ENCODE measurements around the gene CTPS1.

DNA sequence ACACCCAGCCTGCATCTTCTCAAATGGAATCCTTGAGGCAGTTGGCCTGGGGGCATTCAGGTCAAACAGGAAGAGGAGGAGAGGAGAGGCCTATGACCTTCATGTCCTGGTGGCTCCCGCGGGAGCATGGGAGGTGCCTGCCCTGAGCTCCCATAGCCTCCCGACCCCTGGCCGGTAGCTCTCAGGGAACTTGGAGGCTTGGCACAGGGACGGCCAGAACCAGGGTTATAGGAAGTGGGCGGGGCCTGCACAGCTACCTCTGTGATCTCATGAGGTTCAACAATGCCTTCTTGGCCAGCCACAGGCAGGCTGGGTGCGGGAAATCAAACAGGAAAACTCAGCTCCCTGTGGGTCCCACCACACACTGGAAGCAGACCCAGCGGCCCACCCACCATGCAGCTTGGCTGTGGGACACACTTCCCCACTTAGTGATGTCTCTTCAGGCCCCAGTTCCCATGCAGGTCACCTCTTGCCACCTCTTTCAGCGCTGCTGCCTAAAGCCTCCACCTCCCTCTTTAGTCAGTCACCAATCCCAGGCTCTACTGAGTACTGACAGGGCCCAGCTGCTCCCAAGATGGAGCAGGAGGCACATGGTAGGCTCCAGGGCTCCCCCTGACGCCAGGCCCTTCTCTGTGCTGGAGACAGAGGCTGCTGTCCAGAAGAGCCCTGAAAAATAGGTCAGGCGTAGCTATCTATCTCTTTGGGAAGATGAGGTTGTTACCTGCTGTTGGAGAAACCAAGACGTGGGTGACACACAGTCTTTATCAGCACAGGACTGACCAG lies 42.2 kb downstream of the CTPS1 start, which contains the start of gene SLFNL1:
- TF ChIP-seq, protein P1, sequence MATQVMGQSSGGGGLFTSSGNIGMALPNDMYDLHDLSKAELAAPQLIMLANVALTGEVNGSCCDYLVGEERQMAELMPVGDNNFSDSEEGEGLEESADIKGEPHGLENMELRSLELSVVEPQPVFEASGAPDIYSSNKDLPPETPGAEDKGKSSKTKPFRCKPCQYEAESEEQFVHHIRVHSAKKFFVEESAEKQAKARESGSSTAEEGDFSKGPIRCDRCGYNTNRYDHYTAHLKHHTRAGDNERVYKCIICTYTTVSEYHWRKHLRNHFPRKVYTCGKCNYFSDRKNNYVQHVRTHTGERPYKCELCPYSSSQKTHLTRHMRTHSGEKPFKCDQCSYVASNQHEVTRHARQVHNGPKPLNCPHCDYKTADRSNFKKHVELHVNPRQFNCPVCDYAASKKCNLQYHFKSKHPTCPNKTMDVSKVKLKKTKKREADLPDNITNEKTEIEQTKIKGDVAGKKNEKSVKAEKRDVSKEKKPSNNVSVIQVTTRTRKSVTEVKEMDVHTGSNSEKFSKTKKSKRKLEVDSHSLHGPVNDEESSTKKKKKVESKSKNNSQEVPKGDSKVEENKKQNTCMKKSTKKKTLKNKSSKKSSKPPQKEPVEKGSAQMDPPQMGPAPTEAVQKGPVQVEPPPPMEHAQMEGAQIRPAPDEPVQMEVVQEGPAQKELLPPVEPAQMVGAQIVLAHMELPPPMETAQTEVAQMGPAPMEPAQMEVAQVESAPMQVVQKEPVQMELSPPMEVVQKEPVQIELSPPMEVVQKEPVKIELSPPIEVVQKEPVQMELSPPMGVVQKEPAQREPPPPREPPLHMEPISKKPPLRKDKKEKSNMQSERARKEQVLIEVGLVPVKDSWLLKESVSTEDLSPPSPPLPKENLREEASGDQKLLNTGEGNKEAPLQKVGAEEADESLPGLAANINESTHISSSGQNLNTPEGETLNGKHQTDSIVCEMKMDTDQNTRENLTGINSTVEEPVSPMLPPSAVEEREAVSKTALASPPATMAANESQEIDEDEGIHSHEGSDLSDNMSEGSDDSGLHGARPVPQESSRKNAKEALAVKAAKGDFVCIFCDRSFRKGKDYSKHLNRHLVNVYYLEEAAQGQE (IDR thresholded peaks at IDR 0.05; ENCODE audit: unreplicated experiment), result no peak
- no peak for TF ChIP-seq EZH2 (IDR thresholded peaks at IDR 0.05; ENCODE audit: low read depth, unreplicated experiment)
- TF ChIP-seq, protein P2, sequence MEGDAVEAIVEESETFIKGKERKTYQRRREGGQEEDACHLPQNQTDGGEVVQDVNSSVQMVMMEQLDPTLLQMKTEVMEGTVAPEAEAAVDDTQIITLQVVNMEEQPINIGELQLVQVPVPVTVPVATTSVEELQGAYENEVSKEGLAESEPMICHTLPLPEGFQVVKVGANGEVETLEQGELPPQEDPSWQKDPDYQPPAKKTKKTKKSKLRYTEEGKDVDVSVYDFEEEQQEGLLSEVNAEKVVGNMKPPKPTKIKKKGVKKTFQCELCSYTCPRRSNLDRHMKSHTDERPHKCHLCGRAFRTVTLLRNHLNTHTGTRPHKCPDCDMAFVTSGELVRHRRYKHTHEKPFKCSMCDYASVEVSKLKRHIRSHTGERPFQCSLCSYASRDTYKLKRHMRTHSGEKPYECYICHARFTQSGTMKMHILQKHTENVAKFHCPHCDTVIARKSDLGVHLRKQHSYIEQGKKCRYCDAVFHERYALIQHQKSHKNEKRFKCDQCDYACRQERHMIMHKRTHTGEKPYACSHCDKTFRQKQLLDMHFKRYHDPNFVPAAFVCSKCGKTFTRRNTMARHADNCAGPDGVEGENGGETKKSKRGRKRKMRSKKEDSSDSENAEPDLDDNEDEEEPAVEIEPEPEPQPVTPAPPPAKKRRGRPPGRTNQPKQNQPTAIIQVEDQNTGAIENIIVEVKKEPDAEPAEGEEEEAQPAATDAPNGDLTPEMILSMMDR (conservative IDR thresholded peaks at IDR 0.05; ENCODE audit: low read depth in 2 of 2), result peak; percentile 21 to 54; a peak in 2 of 4 replicates
- TF ChIP-seq CREB1 (CRISPR knock-in tag; IDR thresholded peaks at IDR 0.05; ENCODE audit: low read depth), result no peak
- no peak for TF ChIP-seq EZH2phosphoT487 (IDR thresholded peaks at IDR 0.05; ENCODE audit: unreplicated experiment)
- TF ChIP-seq, protein P3, sequence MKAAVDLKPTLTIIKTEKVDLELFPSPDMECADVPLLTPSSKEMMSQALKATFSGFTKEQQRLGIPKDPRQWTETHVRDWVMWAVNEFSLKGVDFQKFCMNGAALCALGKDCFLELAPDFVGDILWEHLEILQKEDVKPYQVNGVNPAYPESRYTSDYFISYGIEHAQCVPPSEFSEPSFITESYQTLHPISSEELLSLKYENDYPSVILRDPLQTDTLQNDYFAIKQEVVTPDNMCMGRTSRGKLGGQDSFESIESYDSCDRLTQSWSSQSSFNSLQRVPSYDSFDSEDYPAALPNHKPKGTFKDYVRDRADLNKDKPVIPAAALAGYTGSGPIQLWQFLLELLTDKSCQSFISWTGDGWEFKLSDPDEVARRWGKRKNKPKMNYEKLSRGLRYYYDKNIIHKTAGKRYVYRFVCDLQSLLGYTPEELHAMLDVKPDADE (IDR thresholded peaks at IDR 0.05), result no peak
- TF ChIP-seq POLR2AphosphoS5 (IDR thresholded peaks at IDR 0.05; ENCODE audit: low read depth), result peak; percentile 18; the same call in 1 of the 2 replicates
- no peak for TF ChIP-seq JUNB (IDR thresholded peaks at IDR 0.05; ENCODE audit: unreplicated experiment)
- TF ChIP-seq ZNF462 (CRISPR knock-in tag; IDR thresholded peaks at IDR 0.05), result no peak
